ENCODE measurements around the gene IFI44L.

Gene IFI44L

DNA sequence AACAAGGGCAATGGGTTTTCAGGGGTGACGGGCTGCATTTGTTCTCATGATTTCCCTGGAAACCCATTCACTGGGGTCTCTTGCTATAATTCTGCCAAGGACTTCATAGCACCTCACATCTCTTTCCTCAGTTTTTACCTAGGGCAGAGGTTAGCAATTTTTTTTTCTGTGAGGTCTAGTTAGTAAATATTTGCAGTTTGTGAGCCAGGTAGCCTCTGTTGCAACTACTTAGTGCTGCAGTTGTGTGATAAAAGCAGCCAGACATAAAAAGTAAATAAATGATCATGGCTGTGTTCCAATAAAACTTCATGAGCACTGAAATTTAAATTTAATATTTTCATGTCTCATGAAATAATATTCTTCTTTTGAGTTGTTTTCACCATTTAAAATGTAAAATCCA lies 67.1 kb downstream of the IFI44L start:
- Histone ChIP-seq H3K4me3 (ENCODE audit: low read depth in 1 of 2, low read length in 2 of 2) (no peak overlapping the region), H3K27me3 (ENCODE audit: insufficient read depth, low read length, poor library complexity) (peaks cover 25% of the 10 kb centered on the region), H3K9ac (ENCODE audit: low read depth, low read length) (no peak overlapping the region), H3K4me1 (ENCODE audit: insufficient read depth, low read length) (no peaks in the 10 kb centered on the region), H3K79me2 (ENCODE audit: insufficient read depth, low read length) (no peaks in the 10 kb centered on the region), H3K27ac (ENCODE audit: low read length) (no peak overlapping the region), H3K9me3 (ENCODE audit: insufficient read depth, low read length, severe bottlenecking) (no peaks in the 10 kb centered on the region), H4K20me1 (ENCODE audit: insufficient read depth, low read length) (no peaks in the 10 kb centered on the region), H3K36me3 (ENCODE audit: insufficient read depth, low read length) (no peaks in the 10 kb centered on the region), H2AFZ (ENCODE audit: low read depth, low read length) (no peak overlapping the region), H3K4me2 (ENCODE audit: insufficient read depth, low read length) (no peak overlapping the region)
- DNase-seq (no peak), ATAC-seq (ENCODE audit: insufficient read depth, low read depth) (no peak)
- no peak for TF ChIP-seq EZH2 (IDR thresholded peaks at IDR 0.05; ENCODE audit: borderline replicate concordance, low read depth, low read length, severe bottlenecking)
- TF ChIP-seq, protein P1, sequence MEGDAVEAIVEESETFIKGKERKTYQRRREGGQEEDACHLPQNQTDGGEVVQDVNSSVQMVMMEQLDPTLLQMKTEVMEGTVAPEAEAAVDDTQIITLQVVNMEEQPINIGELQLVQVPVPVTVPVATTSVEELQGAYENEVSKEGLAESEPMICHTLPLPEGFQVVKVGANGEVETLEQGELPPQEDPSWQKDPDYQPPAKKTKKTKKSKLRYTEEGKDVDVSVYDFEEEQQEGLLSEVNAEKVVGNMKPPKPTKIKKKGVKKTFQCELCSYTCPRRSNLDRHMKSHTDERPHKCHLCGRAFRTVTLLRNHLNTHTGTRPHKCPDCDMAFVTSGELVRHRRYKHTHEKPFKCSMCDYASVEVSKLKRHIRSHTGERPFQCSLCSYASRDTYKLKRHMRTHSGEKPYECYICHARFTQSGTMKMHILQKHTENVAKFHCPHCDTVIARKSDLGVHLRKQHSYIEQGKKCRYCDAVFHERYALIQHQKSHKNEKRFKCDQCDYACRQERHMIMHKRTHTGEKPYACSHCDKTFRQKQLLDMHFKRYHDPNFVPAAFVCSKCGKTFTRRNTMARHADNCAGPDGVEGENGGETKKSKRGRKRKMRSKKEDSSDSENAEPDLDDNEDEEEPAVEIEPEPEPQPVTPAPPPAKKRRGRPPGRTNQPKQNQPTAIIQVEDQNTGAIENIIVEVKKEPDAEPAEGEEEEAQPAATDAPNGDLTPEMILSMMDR (IDR thresholded peaks at IDR 0.05; ENCODE audit: borderline replicate concordance, extremely low read depth, low read length, poor library complexity, severe bottlenecking): no peak

DNA sequence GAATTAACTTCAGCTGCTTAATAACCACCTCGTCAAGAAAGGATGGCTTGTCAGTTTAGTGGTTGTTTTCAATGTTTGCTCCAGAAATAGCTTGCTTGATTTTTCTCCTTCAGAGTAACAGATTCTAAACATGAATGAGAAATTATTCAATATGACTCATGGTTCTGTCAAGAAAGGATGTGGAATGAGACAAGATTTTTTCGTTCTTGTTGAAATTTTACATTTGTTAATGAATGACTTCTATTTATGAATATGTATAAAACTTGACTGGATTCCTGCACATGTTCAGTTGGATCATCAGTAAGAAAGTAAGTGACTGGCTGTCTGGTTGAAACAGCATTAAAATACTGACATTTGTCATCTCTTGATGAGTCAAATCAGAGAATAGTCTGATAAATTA lies 67.7 kb downstream of the IFI44L start:
- Histone ChIP-seq H3K9ac (ENCODE audit: low read depth, low read length) (no peak overlapping the region), H3K4me2 (ENCODE audit: insufficient read depth, low read length) (no peak overlapping the region), H3K27ac (ENCODE audit: low read length) (no peak overlapping the region), H3K79me2 (ENCODE audit: insufficient read depth, low read length) (no peaks in the 10 kb centered on the region), H3K4me1 (ENCODE audit: insufficient read depth, low read length) (no peaks in the 10 kb centered on the region), H3K4me3 (ENCODE audit: low read depth in 1 of 2, low read length in 2 of 2) (no peak overlapping the region), H4K20me1 (ENCODE audit: insufficient read depth, low read length) (no peaks in the 10 kb centered on the region), H3K36me3 (ENCODE audit: insufficient read depth, low read length) (no peaks in the 10 kb centered on the region), H3K9me3 (ENCODE audit: insufficient read depth, low read length, severe bottlenecking) (no peaks in the 10 kb centered on the region), H3K27me3 (ENCODE audit: insufficient read depth, low read length, poor library complexity) (peaks cover 24% of the 10 kb centered on the region), H2AFZ (ENCODE audit: low read depth, low read length) (no peak overlapping the region)
- TF ChIP-seq EZH2 (IDR thresholded peaks at IDR 0.05; ENCODE audit: borderline replicate concordance, low read depth, low read length, severe bottlenecking): no peak
- TF ChIP-seq, protein P1 (IDR thresholded peaks at IDR 0.05; ENCODE audit: borderline replicate concordance, extremely low read depth, low read length, poor library complexity, severe bottlenecking): no peak
- DNase-seq (no peak), ATAC-seq (ENCODE audit: insufficient read depth, low read depth) (no peak)

DNA sequence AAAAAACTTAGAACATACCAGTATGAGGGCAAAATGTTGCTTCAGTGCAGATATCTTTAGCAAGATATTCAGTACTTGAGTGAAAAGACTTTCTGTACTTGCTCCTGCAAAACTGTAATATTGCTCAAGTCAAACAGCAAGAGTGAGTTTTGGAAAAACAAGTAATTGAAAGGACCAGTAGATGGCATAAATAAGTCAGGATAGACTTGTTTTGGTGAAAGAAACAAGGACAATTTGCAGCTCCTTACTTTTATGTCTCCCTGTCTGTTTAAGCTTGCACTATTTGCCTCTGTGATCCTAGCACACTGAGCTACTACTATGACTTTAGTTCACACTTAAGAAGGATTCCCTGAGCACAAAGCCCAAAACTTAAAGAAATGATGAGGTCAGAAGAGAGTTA lies 68.4 kb downstream of the IFI44L start:
- no peak overlapping the region for H3K4me2 ChIP-seq (ENCODE audit: insufficient read depth, low read length)
- H3K4me3 ChIP-seq (ENCODE audit: low read depth in 1 of 2, low read length in 2 of 2): no peak overlapping the region
- no peaks in the 10 kb centered on the region for H3K9me3 ChIP-seq (ENCODE audit: insufficient read depth, low read length, severe bottlenecking)
- no peak for TF ChIP-seq EZH2 (IDR thresholded peaks at IDR 0.05; ENCODE audit: borderline replicate concordance, low read depth, low read length, severe bottlenecking)
- TF ChIP-seq, protein P1 (IDR thresholded peaks at IDR 0.05; ENCODE audit: borderline replicate concordance, extremely low read depth, low read length, poor library complexity, severe bottlenecking): peak; percentile 27
- no peak overlapping the region for H3K27ac ChIP-seq (ENCODE audit: low read length)
- DNase-seq (no peak), ATAC-seq (ENCODE audit: insufficient read depth, low read depth) (no peak)
- H4K20me1 ChIP-seq (ENCODE audit: insufficient read depth, low read length): no peaks in the 10 kb centered on the region
- H3K4me1 ChIP-seq (ENCODE audit: insufficient read depth, low read length): no peaks in the 10 kb centered on the region
- no peak overlapping the region for H2AFZ ChIP-seq (ENCODE audit: low read depth, low read length)
- peaks cover 24% of the 10 kb centered on the region for H3K27me3 ChIP-seq (ENCODE audit: insufficient read depth, low read length, poor library complexity)
- no peaks in the 10 kb centered on the region for H3K79me2 ChIP-seq (ENCODE audit: insufficient read depth, low read length)
- H3K36me3 ChIP-seq (ENCODE audit: insufficient read depth, low read length): no peaks in the 10 kb centered on the region
- H3K9ac ChIP-seq (ENCODE audit: low read depth, low read length): no peak overlapping the region

DNA sequence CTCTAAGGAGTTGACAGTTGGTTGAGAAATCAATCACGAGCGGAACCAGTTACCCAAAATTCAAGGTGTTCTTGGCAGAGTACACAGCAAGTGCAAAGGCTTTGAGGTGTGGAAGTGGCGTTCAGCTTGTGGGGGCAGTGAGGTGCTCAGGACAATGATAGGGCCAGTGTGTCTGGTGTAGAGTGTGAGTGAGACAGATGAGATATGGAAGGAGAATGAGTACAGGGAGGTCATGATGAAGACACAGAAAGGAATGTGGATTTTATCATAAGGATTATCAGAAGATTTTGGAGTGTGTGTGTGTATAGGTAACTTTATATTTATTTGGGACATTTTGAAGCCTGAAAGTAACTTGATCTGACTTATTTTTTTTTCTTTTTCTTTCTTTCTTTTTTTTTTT lies 70.3 kb downstream of the IFI44L start:
- Histone ChIP-seq H2AFZ (ENCODE audit: low read depth, low read length) (no peak overlapping the region), H4K20me1 (ENCODE audit: insufficient read depth, low read length) (no peaks in the 10 kb centered on the region), H3K27me3 (ENCODE audit: insufficient read depth, low read length, poor library complexity) (peaks cover 11% of the 10 kb centered on the region), H3K9ac (ENCODE audit: low read depth, low read length) (no peak overlapping the region), H3K9me3 (ENCODE audit: insufficient read depth, low read length, severe bottlenecking) (no peaks in the 10 kb centered on the region), H3K4me2 (ENCODE audit: insufficient read depth, low read length) (no peak overlapping the region), H3K27ac (ENCODE audit: low read length) (no peak overlapping the region), H3K4me1 (ENCODE audit: insufficient read depth, low read length) (no peaks in the 10 kb centered on the region), H3K4me3 (ENCODE audit: low read depth in 1 of 2, low read length in 2 of 2) (no peak overlapping the region), H3K79me2 (ENCODE audit: insufficient read depth, low read length) (no peaks in the 10 kb centered on the region), H3K36me3 (ENCODE audit: insufficient read depth, low read length) (no peaks in the 10 kb centered on the region)
- TF ChIP-seq, protein P1 (IDR thresholded peaks at IDR 0.05; ENCODE audit: borderline replicate concordance, extremely low read depth, low read length, poor library complexity, severe bottlenecking): no peak
- no peak for TF ChIP-seq EZH2 (IDR thresholded peaks at IDR 0.05; ENCODE audit: borderline replicate concordance, low read depth, low read length, severe bottlenecking)
- no peak for ATAC-seq (ENCODE audit: insufficient read depth, low read depth)
- DNase-seq: no peak

Measured in DND-41 (cell line).